SK-N-SH treated with all-trans-retinoic acid at 6 μM for 48 hours (cell line): ENCODE results near the gene SLC25A3.
A peak's percentile ranks its signal among the peaks of the same experiment; 100 is the strongest.

ENCODE experiments used
- ATAC-seq: fragments of 200-7000 bp; cut with Tn5 transposase; 3 replicates; pipeline ENCODE4 v1.9.1; 2020; ENCODE audit warnings: mild to moderate bottlenecking, moderate library complexity
- BACH2 ChIP-seq: fragments of 250-450 bp; sonication (Bioruptor Pico); IDR thresholded peaks from 2 replicates; pipeline ENCODE4 v1.9.0; 2021; ENCODE audit warnings: mild to moderate bottlenecking, borderline replicate concordance
- CREB5 ChIP-seq: fragments of 250-450 bp; sonication (Bioruptor Pico); IDR thresholded peaks from 2 replicates; pipeline ENCODE4 v1.5.1; 2020; ENCODE audit warnings: low read depth, mild to moderate bottlenecking, moderate library complexity
- CSDC2 ChIP-seq: fragments of 250-450 bp; sonication (Bioruptor Pico); IDR thresholded peaks from 2 replicates; pipeline ENCODE4 v1.5.0; 2020; ENCODE audit warnings: mild to moderate bottlenecking, moderate library complexity
- GLIS3 ChIP-seq: fragments of 250-450 bp; sonication (Bioruptor Pico); IDR thresholded peaks from 2 replicates; pipeline ENCODE4 v1.5.0; 2020; ENCODE audit warnings: mild to moderate bottlenecking, moderate library complexity
- ISL1 ChIP-seq: fragments of 250-450 bp; sonication (Bioruptor Pico); IDR thresholded peaks from 2 replicates; pipeline ENCODE4 v2.1.2; 2022; ENCODE audit warnings: mild to moderate bottlenecking, moderate library complexity
- OSR1 ChIP-seq: fragments of 250-450 bp; sonication (Bioruptor Pico); IDR thresholded peaks from 2 replicates; pipeline ENCODE4 v1.8.0; 2022; ENCODE audit warnings: moderate library complexity, mild to moderate bottlenecking, inconsistent platforms
- PATZ1 ChIP-seq: fragments of 250-450 bp; sonication (Bioruptor Pico); IDR thresholded peaks from 2 replicates; pipeline ENCODE4 v1.8.0; 2020; ENCODE audit warnings: mild to moderate bottlenecking, moderate library complexity, borderline replicate concordance
- POU6F1 ChIP-seq: fragments of 250-450 bp; sonication (Bioruptor Pico); IDR thresholded peaks from 2 replicates; pipeline ENCODE4 v1.8.0; 2021; ENCODE audit warnings: low read depth, mild to moderate bottlenecking, moderate library complexity, borderline replicate concordance
- PPARA ChIP-seq: fragments of 250-450 bp; sonication (Bioruptor Pico); IDR thresholded peaks from 2 replicates; pipeline ENCODE4 v1.5.0; 2020; ENCODE audit warnings: mild to moderate bottlenecking, borderline replicate concordance
- TCF4 ChIP-seq: fragments of 250-450 bp; sonication (Bioruptor Pico); IDR thresholded peaks from 2 replicates; pipeline ENCODE4 v1.8.0; 2021; ENCODE audit warnings: mild to moderate bottlenecking, moderate library complexity, borderline replicate concordance
- TOX ChIP-seq: fragments of 250-450 bp; sonication (Bioruptor Pico); IDR thresholded peaks from 2 replicates; pipeline ENCODE4 v1.8.0; 2021; ENCODE audit warnings: mild to moderate bottlenecking, moderate library complexity, borderline replicate concordance
- TSHZ2 ChIP-seq: fragments of 250-450 bp; sonication (Bioruptor Pico); IDR thresholded peaks from 2 replicates; pipeline ENCODE4 v1.5.0; 2020; ENCODE audit warnings: mild to moderate bottlenecking, moderate library complexity
- ZC3H10 ChIP-seq: fragments of 250-450 bp; sonication (Bioruptor Pico); IDR thresholded peaks from 2 replicates; pipeline ENCODE4 v1.5.1; 2021; ENCODE audit warnings: mild to moderate bottlenecking, moderate library complexity
- ZFP3 ChIP-seq: fragments of 250-450 bp; sonication (Bioruptor Pico); IDR thresholded peaks from 2 replicates; pipeline ENCODE4 v1.5.0; 2020; ENCODE audit warnings: mild to moderate bottlenecking, moderate library complexity
- ZFP30 ChIP-seq: fragments of 450-650 bp; formaldehyde crosslinking; IDR thresholded peaks from 2 replicates; pipeline ENCODE4 v1.5.0; 2022; ENCODE audit warnings: mild to moderate bottlenecking, moderate library complexity
- ZNF565 ChIP-seq: fragments of 450-650 bp; formaldehyde crosslinking; conservative IDR thresholded peaks from 2 replicates; pipeline ENCODE4 v1.5.0; 2020; ENCODE audit warnings: low read depth, mild to moderate bottlenecking, moderate library complexity
- ZNF70 ChIP-seq: fragments of 450-650 bp; formaldehyde crosslinking; IDR thresholded peaks from 2 replicates; pipeline ENCODE4 v1.5.0; 2020; ENCODE audit warnings: mild to moderate bottlenecking, moderate library complexity
- ZNF8 ChIP-seq: fragments of 450-650 bp; formaldehyde crosslinking; IDR thresholded peaks from 2 replicates; pipeline ENCODE4 v1.5.0; 2020; ENCODE audit warnings: mild to moderate bottlenecking, moderate library complexity

SLC25A3 gene

GRCh38 chr12:98644433-98644711 is 50.9 kb downstream of the SLC25A3 start:
- peak; percentile 56 for ATAC-seq
- TF ChIP-seq ZNF8 (CRISPR knock-in tag) (no peak), POU6F1 (CRISPR knock-in tag) (no peak), TCF4 (CRISPR knock-in tag) (no peak), PPARA (CRISPR knock-in tag) (no peak), ZFP3 (no peak), ZFP30 (no peak), PATZ1 (no peak), OSR1 (CRISPR knock-in tag) (no peak), ISL1 (CRISPR knock-in tag) (no peak), TOX (CRISPR knock-in tag) (no peak), ZNF565 (no peak), TSHZ2 (CRISPR knock-in tag) (no peak), ZNF70 (CRISPR knock-in tag) (no peak), GLIS3 (CRISPR knock-in tag) (no peak), BACH2 (no peak)

- TF ChIP-seq ZFP3 (no peak), POU6F1 (CRISPR knock-in tag) (no peak), TSHZ2 (CRISPR knock-in tag) (peak; percentile 10; the same call in 1 of the 2 replicates), ZNF565 (no peak), ISL1 (CRISPR knock-in tag) (no peak)
- TF ChIP-seq, all 23 proteins: peak for 1
- peak; percentile 91 for ATAC-seq
These were observed 51.5 kb downstream of the SLC25A3 start, which contains the start of the genes APAF1 and IKBIP for GRCh38 chr12:98644712-98645571. TSS of gene APAF1 (plus strand) at chr12:98645290. CDS start at chr12:98648360, 3,070 bp downstream. TSS of gene IKBIP (minus strand) at chr12:98644788. CDS start at chr12:98644701, 87 bp downstream.

GRCh38 chr12:98645572-98646067 is 52.1 kb downstream of the SLC25A3 start:
- ATAC-seq = peak; percentile 18
- TF ChIP-seq ZNF565 (no peak), ZFP3 (no peak), ZC3H10 (CRISPR knock-in tag) (no peak), PATZ1 (no peak), CREB5 (no peak), ZNF70 (CRISPR knock-in tag) (no peak), ZFP30 (no peak), TCF4 (CRISPR knock-in tag) (no peak), CSDC2 (CRISPR knock-in tag) (no peak), GLIS3 (CRISPR knock-in tag) (no peak), POU6F1 (CRISPR knock-in tag) (no peak)
